HG03139 (cell line): Measurements from ENCODE around the gene ZNF195.
"Not testable (repeated sequence)": the region's sequence is repeated elsewhere in the genome, so short reads cannot be mapped to it uniquely, and the experiment has no call there.

ENCODE experiments used
- ATAC-seq: cut with Tn5 transposase; IDR thresholded peaks from one replicate; pipeline ENCODE4 v1.9.1; 2021; ENCODE audit not compliant: unreplicated experiment

Gene ZNF195

DNA sequence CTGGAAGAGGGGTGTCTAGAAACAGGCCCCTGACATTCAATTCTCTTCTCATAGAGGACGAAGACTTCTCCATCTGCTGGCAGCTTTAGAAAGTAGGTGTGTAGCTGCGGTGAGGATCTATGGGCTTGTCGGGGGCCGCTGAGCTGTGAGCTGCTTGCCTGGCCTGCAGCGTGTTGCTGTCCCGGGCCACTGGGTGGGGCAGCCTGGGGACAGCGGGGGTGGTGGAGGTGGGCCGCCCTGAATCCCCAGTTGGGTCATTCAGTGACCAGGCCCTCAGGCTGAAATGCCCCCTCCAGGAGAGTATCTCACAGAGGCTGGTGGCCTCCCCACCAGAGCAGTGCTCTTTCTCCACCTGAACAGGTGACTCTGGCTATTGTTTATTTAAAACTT lies 23.9 kb upstream of the ZNF195 start:
- not testable (repeated sequence) for ATAC-seq

DNA sequence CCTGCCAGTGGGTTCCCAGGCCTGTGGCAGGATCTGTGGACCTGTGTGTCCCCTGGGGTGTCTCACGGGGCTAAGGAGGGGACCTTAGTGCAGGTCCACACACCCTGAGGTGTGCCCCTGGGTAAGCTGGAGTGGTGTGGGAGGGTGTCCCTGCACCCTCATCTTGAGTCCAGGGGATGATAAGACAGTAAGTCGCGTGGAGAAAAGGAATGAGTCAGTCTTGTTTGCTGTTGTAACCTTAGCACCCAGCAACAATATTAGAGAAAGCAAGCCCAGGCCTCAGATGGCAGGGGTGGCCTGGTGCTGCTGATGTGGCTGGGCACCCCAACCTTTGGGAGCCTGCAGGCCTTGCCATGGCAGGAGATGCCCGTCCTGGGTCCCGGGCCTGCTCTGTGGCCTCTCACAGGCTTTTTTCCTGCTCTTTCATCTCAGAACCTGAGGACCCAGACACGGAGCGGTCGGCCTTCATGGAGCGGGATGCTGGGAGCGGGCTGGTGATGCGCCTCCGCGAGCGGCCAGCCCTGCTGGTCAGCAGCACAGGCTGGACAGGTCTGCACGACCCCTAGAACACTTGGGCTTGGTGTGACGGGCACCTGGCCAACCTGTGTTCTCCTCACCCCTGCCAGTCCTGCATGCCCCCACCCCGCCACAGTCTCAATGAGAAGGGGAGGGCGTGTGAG lies 23.4 kb upstream of the ZNF195 start:
- not testable (repeated sequence) for ATAC-seq

DNA sequence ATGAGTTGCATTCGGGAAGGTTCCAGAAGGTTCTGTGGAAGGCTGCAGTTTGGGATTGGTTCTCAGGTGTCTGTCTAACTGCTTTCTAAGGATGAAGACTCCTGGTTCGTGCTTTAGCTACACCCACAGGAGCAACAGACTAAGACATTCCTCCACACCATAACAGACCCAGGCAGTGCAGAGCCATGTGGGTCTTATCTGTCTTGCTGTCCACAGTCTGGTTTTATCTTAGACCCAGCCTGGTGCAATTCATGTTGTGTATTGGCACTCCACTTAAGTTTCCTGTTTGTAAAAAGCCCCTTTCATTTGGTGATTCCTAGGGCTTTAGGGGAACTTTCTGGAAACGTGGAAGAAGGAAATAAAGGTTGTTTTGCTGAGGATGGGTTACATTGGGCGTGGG lies 22.1 kb upstream of the ZNF195 start:
- not testable (repeated sequence) for ATAC-seq

DNA sequence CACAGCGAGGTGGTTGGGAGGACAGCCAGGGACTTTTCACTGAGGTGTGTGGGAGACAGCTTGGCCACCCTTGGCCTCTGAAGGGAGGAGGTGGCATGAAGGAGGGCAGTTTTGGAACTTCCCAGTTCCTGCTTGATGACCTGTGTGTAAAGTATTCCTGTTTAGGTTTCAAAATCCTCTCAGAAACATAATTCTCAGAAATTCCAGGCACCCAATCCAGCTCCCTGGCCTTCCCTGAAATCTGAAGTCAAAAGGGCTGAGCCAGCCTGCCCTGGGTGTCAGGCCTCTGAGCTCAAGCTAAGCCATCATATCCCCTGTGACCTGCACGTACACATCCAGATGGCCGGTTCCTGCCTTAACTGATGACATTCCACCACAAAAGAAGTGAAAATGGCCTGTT lies 19.6 kb upstream of the ZNF195 start:
- ATAC-seq: not testable (repeated sequence)

DNA sequence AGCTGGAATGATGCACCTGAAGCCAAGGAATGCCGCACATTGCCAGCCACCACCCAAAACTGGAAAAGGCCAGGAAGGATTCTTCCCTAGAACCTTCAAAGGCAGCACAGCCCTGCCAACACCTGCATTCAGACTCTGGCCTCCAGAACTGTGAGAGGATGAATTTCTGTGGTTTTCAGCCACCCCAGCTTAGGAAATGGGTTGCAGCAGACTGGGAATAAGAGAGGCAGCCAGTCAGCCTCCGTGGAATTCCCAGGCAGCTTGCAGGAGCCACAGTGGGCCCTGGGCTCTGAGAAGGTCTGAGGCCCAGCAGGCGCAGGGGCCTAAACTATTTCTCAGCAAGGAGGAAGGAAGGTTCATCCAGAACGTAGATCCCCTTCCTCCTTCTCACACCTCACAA lies 19.2 kb upstream of the ZNF195 start:
- ATAC-seq: not testable (repeated sequence)

DNA sequence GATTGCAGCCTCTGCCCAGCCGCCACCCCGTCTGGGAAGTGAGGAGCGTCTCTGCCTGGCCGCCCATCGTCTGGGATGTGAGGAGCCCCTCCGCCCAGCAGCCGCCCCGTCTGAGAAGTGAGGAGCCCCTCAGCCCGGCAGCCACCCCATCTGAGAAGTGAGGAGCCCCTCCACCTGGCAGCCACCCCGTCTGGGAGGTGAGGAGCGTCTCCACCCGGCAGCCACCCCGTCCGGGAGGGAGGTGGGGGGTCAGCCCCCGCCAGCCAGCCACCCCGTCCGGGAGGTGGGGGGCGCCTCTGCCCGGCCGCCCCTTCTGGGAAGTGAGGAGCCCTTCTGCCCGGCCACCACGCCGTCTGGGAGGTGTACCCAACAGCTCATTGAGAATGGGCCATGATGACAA lies 18.3 kb upstream of the ZNF195 start:
- ATAC-seq: not testable (repeated sequence)

DNA sequence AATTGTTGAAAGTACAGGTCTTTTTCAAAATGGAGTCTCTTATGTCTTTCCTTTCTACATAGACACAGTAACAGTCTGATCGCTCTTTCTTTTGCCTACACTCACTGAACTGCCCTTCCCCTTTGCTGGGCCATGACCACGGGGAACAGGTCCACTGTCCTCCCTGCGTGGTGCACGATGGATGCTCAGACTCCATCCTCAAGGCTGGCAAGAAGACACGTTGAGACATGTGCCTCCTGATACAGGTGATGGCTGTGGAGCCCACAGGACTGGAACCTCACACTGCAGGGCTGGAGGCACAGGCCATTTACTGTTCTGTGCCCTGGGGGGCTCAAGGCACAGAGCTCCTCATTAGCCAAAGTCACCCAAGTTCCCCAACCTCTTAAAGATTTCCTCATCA lies 16.5 kb upstream of the ZNF195 start:
- not testable (repeated sequence) for ATAC-seq

DNA sequence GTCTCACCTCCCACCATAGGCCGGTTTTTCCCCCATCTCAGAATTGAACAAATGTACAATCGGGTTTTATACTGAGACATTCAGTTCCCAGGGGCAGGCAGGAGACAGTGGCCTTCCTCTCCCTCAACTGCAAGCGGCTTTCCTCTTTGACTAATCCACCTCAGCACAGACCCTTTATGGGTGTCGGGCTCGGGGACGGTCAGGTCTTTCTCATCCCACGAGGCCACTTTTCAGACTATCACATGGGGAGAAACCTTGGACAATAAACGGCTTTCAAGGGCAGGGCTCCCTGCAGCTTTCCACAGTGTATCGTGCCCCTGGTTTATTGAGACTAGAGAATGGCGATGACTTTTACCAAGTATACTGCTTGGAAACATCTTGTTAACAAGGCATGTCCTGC lies 16.0 kb upstream of the ZNF195 start:
- ATAC-seq: not testable (repeated sequence)

DNA sequence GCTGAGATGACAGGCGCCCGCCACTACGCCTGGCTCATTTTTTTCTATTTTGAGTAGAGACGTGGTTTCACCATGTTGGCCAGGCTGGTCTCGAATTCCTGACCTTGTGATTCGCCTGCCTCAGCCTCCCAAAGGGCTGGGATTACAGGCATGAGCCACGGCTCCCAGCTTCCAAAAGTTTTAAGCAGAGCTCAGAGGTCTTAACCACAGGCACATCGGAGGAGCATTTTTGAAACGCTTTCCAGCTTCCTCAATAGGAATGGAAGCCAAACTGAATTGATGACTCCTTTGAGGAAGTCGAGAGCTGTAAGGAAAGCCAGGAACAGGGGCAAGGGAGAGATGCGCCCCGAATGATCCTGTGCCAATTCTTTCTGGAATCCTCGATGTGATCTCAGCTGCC lies 14.5 kb upstream of the ZNF195 start:
- ATAC-seq: not testable (repeated sequence)

DNA sequence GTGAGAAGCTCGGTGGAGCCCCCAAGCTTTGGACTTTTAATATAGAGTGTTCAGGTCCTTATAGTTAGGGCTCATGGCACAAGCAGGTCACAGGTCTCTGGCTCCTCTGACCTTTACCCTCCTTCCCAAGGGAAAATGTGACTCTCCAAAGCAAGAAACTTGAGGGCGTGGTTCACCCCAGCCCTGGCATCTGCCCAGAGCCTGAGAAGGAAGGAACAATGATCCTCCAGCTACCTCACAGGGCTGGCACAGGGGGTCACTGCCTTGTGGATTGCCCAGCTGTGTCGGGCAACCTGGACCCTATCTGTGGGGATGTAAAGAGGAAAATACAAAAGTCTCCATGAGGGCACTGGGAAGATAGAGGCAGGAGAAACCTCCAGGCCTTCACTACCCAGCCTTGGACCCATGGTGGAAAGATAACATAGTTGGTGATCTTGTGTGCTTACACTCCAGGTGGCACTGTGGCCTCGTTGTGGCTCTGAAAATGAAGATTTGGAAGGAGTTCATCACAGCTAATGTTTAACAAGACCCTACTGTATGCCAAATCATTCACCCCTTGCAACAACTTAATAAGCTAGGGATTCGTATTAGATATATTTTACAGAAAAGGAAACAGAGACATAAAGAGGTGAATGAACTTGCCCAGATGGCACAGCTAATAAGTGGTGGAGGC lies 3.8 kb upstream of the ZNF195 start:
- ATAC-seq: no peak

DNA sequence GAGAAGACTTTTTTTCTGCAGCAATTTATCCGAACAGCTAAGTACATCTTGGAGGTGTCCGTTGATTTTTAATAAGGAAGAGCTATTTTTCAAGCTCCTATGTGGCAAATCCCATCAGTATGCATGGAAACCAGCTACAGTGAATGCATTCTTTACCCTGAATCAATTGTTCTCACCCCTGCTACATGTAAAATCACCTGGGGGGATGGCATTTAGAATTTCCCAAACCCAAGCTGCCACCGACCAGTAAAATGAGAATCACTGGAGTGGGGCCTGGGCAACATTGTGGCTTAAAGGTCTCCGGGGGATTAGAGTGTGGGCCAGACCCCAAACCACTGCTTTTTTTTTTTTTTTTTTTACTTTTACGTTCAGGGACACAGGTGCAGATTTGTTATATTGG lies 2.8 kb upstream of the ZNF195 start:
- no peak for ATAC-seq

DNA sequence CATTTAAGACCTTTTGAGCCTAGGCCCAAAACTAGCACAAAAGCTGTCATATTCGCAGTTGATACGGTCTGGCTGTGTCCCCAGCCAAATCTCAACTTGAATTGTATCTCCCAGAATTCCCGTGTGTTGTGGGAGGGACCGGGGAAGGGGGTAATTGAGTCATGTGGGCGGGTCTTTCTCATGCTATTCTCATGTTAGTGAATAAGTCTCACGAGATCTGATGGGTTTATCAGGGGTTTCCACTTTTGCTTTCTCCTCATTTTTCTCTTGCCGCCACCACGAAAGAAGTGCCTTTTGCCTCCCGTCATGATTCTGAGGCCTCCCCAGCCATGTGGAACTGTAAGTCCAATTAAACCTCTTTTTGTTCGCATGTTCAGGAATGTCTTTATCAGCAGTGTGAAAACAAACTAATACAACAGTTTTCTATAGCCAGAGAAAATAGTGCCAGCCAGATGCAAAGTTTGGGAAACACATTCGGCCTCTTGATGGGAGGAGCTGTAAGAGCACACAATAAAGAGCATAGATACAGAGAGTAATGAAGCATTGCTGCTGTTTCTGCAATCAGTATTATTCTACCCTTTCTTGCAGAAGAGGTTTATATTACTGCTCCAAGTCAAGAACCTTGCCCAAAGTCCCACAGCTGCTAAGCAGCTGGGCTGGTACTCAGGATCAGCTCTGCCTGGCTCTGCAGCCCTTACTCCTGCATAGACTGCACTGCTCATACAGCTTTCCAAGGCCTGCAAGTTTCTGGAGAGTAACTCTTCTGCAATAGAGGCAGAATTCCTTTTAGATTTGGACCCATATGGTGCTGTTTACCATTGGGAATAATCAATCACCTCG lies 2.0 kb upstream of the ZNF195 start:
- ATAC-seq: no peak

DNA sequence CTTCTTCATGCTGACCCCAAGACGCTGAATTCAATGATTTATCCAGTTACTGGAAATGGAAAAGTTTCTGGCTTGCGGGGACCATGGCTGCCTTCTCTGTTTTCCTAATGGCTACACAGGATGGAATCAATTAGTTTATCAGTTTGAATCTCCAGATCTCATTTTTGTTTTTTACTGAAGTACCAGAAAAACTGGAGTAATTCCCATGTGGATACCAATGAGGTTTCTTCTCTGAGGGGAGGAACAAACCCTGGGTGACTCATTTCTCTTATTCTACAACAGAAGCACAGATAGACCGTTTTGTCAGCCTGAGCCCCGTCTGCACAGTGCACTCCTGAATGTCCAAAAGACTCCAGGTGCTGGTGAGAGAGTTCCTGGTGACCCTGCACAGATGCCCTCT lies 3.4 kb downstream of the ZNF195 start:
- ATAC-seq: no peak

DNA sequence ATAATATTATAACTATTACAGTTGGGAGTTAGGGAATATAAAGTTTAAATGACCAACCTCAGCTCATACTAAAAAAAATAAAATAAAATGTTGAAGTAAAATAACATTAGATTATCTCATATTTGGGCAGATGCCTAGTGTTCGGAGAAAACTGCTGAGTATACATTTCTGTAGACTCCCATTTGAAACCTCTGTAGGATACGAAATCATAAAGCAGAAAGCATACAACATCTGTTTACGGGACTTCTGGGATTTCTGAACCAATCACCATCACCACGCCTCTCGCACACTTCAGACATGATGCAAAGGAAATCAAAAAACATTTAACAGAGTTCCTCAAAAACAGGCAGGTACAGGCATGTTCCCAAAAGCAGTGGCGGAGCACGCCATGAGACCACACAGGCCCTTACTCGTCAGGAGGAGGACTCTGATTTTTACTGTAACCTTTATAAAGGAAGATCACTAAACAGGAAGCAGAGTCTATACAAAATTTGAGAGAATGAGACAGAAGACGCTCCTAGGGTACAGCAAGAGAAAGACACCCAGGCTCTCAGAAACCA lies 8.6 kb downstream of the ZNF195 start:
- ATAC-seq: no peak

DNA sequence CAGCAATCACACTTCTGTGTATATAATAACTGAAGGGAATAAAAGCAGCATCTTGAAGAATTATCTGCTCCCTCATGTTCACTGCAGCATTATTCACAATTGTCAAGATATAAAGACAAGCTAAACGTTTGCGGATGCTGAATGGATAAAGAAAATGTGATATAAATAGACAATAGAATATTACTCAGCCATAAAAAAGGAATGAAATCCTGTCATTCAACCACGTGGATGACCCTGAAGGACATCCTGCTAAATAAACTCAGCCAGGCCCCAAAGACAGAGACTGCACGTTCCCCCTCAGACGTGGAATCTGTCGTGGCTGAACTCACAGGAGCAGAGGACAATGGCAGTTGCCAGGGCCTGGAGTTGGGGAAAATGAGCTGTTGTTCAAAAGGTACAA lies 9.6 kb downstream of the ZNF195 start:
- no peak for ATAC-seq

DNA sequence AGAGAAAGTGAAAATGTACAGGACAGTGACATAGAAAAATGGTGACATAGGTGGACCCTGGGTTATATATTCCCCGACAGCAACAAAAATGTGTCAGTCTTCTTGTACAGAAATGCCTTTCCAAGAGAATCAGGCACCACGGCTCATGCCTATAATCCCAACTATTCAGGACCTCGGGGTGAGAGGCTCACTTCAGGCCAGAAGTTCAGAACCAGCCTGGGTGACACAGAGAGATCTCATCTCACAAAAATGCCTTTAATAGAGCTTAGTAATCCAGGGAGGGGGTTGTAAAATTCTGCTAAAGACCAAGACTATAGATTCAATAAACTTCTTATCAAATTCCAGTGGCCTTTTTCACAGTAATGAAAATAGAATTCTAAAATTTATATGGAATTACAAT lies 10.7 kb downstream of the ZNF195 start:
- no peak for ATAC-seq

DNA sequence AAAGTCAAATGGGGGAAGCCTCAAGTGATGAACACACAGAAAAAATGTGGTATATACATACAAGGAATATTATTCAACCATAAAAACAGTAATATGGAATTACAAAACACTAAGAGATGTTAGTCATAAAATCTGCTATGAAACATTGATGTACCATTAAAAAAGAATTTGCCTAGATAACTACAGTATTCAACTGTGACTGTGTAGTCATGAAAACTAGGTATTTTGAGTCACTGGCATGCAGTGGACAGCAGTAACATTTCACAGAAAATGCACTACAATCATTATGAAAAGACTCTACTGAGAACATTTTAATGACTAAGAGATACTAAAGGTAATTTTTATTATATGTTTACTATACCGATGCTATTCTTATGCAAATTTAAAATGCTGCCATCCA lies 11.7 kb downstream of the ZNF195 start:
- ATAC-seq: no peak

DNA sequence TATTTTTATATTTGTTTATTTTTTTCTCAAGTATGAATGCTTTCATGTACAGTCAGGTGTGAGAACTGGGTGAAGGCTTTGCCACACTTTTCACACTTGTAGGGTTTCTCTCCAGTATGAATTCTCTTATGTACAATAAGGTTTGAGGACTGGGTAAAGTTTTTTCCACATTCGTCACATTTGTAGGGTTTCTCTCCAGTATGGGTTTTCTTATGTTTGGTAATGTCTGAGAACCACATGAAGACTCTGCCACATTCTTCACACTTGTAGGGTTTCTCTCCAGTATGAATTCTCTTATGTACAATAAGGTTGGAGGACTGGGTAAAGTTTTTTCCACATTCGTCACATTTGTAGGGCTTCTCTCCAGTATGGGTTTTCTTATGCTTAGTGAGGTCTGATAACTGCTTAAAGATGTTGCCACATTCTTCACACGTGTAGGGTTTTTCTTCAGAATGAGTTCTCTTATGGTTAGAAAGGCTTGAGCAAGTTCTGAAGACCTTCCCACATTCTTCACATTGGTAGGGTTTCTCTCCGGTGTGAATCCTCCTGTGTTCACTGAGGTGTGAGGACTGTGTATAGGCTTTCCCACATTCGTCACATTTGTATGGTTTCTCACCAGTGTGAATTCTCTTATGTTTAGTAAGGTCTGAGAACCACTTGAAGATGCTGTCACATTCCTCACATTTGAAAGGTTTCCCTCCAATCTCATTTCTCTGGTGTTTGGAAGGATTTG lies 19.7 kb downstream of the ZNF195 start:
- ATAC-seq: no peak

DNA sequence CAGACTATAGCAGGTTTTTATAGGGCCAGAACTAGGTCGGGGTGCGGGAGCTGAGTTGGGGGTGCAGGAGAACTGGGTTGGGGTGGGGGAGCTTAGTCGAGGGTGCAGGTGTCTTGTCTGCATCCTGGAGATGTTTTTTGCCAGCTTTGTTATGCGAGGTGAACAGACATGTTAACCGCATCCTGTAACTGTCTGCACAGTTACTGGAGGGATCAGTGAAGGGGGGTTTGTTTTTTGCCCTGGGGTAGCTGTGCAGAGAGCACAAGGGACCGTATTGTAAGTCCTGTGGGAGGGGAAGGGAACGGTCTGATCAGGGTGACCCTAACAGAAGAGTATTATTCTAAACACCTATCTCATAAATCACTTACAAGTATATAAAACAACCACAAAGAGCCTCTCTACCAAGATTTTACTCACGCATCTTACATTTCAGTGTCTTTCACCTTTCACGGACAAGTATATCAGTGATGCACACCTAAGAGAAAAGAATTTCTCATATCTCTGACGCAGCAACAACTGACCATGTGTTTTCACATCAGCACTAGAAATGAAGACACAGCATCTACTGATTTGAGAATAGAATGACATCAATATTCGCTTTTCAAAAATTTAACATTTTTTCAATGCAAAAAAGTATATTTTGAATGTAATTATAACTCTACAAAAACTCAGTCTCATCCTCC lies 20.8 kb downstream of the ZNF195 start:
- ATAC-seq: no peak

DNA sequence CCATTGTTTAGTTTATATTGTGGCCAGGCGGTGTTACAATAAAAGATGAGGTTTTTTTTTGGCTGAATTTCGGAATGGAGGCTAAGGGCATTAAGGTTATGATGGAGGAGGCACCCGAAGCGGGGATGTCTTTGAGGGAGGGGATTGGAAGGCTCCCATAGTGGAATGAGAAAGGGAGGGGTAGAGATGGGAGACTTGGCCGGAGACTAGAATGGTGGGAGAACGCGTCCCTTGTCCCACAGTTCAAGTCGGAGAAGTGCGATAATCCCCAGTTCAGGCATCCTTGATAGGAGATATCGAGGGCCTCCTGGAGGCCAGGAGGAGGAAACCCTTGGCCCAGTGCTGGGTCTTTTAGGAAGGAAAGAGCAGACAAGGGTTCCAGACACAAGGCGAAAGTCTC lies 21.6 kb downstream of the ZNF195 start:
- ATAC-seq: no peak
